T1000 (cell line): ENCODE measurements around the gene NFIB.

Source experiments
- DNase-seq: peaks from one replicate; lab custom pipeline; 2025; ENCODE audit warnings: mixed read lengths; lab: John Stamatoyannopoulos, UW

Gene NFIB

DNA sequence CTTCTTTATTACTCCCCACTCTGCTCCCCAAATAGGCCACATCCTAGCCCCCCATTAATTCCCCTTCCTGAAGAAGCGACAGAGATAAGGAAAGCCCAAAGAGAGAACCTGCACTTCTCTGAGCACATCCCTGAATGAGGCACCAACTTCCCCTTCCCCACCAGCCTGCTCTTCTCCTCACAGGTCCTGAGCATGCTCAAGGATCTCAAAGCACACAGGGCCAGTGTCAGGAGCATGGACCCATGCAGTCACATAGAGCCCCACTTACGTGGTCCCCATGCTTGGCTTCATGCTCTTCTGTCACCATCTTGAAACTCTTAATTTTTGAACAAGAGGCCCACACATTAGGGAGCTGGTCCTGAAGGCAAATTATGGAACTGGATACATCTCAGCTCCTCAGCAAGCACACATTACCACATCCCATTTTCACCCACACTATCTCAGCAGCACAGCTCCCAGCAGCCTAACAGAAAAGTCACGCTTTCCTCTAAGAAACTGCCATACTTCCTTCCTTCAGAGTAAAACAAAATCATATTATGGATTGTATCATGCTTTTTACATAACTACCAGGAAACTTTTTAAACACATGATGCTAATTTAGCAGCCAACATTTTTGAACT lies 99.8 kb downstream of the NFIB start:
- DNase-seq, result no peak

DNA sequence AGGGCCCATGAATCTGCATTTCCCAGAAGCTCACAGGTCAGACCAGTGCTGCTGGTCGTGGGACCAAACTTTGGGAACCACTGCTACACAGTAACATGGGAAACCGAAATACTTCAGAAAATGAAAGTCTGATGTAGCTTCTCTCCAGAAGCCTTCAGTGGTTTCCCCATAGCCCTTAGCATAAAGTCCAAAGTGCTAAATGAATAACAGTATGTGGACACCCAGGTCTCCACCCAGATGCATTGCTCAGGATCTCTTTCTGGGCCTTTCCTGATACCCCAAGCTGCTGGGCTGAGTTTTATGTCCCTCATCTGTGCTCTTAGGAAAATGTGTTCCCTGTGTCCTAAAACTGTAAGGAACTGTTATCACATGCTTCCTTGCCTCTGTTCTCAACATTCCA lies 100.4 kb downstream of the NFIB start:
- no peak for DNase-seq

DNA sequence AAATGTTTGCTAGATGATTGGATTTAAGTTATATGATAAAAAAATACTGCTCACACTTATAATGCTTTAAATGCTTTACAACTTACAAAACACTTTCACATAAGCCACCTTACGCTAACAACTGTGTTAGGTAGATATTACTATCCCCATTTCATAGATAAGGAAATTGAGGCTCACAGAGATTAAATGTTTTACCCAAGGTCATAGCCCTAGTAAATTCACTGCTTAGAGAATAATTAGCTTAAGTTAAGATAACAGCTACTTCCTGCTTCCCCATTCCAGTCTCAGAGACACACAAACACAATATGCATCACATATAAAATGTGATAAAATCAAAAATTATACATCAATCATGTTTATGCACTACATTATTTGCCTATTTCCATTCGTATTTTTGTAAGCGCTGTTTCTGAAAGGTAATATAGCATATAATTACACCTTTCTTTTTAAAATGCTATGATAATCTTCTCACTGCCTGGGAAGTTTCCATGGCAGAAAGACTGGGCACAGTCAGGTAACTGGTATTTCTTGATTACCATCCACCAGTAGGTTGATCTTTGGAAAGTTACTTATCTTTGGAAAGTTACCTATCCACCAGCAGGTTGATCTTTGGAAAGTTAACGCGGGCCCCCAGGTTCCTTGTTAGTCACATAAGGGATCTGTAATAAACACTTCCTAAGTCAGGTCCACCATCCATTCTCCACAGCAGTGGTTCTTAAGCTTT lies 101.1 kb downstream of the NFIB start:
- DNase-seq, result no peak

DNA sequence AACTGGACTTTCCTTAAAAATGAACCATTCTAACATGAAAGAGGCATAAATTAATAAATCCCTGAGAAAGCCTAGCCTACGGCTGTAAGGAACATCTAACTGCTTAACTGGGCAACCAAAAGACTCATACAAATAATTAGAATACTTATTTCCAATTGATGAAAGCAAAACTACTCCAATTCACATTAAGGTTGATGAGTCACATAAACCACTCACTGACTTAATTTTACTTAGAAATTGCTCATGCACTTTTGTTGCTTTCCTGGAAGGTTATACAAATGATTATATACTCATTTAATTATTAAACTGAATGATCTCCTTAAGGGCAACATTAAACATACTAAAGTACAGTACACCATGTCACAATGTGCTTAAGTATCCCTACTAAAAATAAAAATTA lies 101.9 kb downstream of the NFIB start:
- no peak for DNase-seq

DNA sequence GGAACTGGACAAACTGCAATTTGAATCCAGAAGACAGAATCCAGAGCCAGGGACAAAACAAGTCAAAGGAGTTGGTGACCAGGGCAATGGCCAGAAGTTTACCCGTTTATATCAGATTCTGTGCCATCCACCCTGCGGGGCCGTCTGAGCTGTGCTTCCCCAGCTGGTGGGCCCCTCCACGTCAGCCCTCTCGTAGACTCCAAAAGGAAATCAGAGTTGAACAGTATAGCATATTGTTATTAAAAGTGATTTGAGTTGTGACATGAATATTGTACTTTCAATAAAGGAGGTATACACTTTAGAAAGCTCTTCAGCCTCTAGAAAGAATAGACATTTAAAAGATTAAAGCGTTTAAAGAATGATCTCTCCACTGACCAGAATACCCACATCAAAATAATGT lies 102.4 kb downstream of the NFIB start:
- DNase-seq, result no peak

DNA sequence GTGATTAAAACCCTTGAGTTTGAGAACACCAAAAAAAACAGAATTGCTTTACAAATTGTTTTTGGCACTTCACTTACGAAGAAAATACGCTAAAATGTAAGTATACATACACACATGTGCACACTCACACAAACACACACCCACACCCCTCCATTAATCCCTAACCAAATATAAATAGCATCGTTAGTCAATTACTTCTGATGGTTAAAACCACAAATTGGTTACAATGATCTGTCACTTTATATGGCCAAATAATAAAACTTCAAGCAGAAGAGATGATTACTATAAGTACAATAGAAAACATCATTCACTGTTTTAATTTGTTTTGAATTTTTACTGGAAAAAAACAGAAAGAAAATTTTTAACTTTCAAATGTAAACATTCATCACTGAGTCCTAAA lies 103.5 kb downstream of the NFIB start:
- DNase-seq, result no peak

DNA sequence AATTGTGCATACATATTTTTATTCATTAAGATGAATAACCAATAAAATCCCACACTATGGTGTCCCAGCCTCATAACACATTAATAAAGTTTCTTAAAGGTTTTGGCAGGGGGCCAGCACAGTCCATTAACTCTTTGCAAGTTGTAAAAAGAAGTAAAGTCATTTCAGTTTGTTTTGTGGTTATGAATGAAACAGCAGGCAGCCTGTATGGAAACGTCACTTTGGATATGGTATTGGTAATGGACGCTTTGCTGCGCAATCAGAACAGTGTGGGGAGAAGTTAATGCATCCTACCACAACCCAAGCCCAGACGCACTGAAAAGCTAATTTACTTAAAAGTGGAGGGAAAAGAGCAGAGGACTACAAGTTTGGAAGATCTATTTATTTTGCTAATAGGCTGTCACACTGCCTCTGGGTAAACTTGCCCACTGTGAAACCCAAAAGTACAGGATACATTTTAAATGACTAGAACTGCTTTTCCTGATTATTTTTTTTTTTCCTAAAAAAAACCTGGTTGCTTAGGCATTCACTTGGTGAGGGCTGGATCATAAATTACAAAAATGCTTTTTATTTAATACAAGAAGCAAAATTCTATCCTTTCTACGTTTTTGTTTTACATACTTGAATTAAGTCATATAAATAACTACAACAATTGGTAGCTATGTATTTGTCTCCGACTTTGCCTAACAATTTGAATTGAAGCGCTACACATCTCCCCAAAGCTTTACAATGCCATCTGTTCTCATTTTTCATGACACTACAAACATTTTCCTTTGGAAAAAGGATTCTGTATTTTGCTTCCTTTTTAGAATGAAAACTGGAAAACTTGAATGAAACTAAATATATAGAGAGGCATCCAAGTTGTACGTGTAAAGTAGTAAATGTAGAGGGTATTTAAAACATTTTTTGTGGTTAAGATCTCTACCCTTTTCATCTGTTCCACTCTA lies 104.3 kb downstream of the NFIB start:
- DNase-seq, result no peak

DNA sequence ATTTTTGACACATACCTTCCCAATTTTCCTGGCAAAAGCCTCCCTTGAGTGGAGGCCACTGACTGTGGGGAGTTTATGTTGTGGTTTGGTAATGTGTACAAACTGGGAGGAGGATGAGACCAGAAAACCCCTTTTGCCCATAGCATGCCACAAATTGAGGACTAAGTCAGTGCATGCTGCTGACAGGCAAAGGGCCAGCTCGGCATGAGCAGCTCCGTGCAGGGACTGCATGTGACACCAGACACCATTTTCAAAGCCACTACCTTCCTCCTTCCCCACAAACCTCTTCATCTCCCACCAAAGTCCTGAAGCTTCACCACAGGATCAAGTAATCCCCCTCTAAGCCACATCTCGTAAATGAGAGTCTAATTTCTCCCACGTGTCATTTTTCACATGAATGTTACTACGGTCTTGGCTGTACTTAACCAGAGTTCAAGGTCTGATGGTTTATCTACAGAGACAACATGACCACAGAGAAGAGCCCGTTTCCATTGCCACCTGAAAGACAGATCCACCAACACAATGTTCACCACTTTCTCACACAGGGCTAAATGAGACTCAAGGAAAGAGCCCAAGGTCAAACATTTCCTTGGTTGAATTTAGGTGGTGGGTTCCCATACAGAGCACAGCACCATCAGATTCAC lies 106.5 kb downstream of the NFIB start:
- DNase-seq, result no peak

DNA sequence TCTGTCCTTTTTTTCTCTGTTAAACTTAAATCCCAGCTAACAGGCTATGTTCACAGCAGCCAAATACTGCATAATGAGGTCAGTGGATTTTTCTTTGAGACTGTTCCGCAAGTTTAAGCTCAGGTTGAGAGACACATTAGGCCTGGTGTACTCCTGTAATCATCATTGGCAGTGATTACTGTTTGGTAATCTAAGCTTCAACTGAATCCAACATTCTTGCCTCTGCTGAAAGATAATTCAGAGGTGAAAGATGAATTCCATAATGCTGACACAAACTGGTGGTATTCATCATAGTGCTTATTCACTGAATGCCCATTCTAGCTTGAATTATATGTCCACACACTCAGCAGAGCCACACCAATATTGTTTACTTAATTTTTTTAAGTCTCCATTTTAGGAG lies 108.5 kb downstream of the NFIB start:
- DNase-seq, result no peak

DNA sequence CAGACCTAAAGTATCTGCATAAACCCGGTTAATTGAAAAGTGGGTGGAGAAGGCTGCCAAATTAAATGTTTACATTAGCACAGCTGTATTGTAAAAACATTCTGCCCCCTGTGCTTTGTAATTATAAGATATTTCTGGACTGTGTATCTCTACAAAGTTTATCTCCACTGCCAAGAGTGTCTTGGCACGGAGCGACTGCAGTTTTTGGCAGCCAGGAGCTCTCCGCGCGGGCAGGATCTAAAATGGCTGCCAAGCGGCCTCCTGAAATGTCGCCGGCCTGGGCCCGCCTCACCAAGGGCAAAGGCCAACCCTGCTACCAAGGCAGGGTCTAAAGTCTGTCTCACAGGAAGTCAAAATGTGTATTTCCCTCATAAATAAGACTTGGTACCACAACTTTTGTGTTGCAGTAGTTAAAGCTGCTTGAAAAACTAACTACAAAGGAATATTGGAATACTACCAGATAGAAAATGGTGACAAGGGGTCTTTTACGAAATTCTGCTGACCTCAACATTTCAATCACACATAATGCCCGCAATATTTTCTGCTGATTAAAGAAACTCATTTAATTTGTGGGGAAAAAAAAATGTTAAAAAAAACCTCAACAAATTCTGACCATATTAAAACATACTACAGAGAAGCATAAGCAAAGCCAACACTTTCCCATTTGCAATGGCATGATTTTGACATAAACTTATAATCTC lies 110.4 kb downstream of the NFIB start:
- no peak for DNase-seq

DNA sequence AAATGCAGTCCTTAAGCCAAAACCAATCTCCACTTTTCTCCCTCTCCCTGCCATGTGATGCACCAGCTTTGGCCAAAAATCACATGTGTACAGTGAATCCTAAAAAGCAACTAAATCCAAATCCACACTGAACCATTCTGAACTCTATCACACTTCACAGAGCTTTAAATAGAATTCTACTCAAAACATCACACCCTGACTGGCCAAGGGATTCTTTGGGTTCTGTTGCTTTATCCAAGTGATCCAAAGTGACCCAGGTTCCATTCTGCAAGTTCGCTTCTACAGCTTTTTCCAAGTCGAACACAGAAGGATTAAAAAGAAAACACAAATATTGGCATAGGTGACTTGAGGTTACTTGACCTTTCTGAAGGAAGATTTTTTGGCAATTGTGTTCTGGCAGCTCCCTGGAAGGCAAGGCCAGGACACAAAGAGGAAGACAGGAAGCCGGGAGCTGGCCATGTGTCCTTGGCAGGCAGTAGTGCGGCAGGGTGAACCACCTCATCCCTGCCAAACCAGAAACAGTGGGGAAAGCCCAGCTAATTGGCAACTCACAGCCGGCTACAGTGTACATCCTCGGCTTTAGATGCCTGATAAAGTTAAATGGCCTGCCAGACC lies 115.0 kb downstream of the NFIB start:
- DNase-seq, result no peak

DNA sequence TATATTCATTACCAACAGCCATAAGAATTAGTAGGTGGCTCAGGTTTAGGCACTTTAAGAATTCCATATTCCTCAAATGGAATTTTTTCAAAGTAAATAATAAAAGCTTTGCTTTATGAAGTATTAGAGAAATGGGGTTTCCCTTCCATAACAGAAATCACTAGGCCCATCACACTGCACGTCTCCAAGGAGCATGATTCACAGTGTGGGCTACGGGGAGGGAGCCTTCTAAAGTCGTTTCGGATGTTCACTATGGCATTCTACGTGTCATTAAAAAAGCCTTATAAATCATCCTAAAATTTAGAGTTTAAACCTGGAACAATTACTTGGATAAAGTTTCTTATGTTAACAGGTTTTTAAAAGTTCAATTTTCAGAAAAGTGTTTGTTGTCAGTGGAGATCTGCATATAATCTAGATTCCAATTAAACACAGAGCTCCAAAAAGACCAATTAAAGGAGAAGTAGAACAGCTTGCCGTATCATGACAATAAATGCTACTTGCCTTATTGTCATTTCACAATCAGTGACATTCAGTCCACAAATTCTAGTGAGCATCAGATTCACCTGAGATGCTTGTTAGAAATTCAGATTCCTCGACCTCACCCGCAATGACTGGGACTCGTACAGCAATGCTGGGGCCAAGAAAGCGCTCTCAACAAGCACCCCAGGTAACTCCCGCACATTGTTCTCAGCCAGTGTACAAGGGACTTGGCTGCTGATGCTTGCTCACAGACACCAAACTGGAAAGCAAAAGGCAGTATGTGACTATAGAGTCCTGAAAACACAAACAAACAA lies 115.7 kb downstream of the NFIB start:
- DNase-seq, result no peak

DNA sequence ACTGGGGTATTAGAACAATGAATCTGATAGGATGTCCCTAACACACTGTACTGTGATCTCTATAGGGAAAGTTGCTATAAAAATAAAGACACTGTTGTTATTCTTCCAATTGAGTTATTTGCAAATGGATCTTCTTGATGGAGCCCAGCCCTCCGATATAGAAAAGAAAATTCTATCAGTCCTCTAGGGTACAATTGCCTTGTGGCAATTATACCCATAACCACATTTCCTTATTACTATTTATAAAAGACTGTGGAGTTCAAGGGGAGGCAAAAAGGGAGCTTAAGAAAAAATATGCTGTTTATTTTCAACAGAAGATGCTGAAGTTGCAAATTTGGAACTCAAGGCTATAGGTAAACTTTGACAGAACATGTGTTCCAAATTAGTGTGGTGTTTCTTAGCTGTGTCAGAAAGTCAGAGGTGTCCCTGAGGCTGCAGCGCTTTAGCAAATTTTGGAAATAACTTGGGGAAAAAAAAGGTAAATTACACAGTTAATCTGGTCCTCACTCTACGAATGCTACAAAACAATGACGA lies 116.5 kb downstream of the NFIB start:
- DNase-seq, result no peak

DNA sequence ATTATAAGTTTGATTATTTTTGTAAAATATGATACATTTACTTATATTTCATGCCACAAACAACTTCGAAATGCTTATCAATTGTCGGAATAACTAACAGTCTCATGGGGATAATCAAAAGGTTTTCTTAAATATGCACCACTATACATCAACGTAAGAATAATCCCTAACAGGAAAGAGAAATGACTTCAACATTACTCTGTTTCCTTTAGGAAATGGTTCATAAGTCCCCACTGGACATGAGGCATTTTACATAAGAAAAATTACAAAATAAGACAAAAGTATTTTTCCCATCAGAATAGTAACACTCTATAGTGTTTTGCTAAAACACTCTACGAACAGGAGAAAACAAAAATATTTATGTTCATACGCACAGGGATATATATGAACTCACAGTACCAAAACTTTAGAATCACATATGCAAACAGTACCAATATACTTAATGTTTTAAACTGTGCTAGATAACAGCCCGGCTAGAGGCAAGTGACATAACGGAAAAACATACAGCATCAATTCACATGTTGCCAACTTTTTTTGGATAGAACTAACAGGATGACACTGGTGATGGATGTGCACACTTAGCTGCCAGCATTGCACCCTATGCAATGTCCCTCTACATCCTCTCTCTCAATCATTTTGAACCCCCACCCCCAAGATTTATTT lies 120.5 kb downstream of the NFIB start:
- no peak for DNase-seq

DNA sequence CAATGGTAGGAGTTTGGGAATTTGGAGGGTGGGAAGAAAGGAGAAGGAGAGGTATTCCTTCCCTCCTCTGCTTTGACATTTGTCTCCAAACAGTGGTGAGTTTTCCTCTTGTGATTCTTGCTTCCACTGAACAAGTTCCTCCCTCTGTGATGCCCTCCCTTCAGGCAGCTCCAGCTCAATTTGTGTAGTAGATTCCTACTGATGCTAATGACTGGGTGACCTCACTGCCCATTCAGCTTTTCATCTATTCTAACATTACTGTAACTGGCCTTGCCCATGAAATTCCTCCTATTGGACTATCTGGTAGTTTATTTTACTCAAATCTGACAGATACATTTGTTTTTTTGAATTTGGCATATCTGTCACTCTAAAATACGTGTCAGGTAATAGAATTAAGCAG lies 121.4 kb downstream of the NFIB start:
- no peak for DNase-seq

DNA sequence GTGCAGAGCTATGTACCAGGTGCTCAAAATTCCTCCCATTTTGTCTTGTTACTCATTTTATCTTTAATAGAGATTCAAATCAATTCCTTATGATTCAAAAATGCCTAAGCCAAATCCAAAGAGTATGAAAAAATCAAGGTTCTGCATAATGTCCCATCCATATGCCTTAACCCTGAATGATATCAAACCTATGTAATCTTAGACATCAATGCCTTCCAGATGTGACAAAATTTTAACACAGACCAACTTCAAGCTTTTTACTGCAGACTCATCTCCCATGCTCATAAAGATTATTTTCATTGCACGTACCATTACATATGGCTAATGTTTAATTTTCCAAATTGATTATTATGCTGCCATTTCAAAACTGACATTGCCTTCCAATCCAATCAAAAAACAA lies 122.4 kb downstream of the NFIB start:
- DNase-seq, result no peak

DNA sequence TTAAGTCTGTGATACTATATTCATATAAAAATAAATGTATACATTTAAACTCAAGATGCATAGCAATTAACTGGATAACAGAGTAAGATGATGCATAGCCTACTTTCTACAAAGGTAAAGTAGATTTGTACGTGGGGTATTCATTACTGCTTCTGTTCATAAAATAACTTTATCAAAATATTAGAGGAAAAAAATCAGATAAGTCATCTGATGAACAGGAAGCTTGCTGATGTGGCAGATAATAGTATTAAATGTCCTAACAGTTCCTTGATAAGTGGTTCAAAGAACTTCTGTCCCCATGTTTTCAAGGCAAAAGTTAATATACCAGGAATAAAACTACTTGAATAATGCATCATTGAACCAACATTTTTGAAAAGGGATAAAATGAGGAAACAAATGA lies 123.7 kb downstream of the NFIB start:
- no peak for DNase-seq

DNA sequence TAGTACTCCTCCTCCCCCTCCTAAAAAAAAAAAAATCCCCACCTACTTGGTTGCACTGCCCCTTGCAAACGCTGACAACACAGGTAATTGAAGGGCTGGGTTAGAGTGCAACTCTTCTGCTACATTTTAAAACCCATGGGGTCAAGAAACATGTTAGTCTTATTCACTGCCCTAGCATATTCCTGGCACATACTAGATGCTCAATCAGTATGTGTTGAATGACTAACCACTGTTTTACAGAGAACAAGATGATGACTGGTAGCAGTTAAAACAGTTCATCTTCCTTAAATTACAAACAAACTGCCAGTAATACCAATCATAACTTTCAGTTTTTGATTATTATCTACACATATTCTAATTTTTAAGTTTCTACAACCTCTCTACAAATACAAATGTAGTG lies 124.4 kb downstream of the NFIB start:
- DNase-seq, result no peak

DNA sequence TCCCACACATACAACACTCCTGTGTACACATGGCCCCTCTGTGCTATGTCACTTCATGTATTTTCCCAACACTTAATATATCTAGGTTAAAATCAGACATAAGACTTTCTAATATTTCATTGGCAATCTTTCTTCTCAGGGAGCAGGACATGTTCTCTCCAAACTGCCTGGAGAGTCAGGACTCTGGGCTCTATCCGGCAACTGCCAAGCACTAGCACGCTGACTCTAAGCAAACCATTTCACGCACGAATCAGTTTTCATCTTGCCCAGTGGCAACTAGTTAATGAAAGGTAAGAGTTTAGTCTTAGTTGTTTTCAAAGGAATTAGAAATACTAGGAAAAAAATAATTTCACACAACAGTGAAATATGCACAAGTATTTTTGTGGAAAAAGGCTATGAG lies 124.8 kb downstream of the NFIB start:
- DNase-seq, result no peak

DNA sequence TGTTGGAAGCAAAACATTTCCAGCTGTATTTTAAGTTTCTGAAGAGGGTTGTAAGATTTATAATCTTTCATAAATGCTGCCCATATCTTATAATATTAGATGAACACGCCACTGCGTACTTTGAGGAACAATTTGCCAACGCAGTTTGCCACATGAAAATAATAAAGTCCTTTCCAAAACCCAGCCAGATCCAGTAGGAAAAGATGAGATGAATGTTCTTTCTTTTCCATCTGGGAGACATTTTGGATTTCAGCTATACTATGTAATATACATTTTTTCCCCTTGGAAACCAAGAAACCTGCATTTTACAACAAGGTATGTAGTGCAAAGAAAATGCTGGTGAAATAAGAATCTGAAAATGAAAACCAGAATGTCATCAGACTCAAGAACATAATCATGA lies 125.4 kb downstream of the NFIB start:
- no peak for DNase-seq
